Measurements from ENCODE around the gene C17orf78.
A peak's percentile ranks its signal among the peaks of the same experiment; 100 is the strongest.
"Not testable (repeated sequence)": the region's sequence is repeated elsewhere in the genome, so short reads cannot be mapped to it uniquely, and the experiment has no call there.

Gene C17orf78

GRCh38 chr17:37388266-37388665 is 12.5 kb downstream of the C17orf78 start:
- DNase-seq: no peak

DNA sequence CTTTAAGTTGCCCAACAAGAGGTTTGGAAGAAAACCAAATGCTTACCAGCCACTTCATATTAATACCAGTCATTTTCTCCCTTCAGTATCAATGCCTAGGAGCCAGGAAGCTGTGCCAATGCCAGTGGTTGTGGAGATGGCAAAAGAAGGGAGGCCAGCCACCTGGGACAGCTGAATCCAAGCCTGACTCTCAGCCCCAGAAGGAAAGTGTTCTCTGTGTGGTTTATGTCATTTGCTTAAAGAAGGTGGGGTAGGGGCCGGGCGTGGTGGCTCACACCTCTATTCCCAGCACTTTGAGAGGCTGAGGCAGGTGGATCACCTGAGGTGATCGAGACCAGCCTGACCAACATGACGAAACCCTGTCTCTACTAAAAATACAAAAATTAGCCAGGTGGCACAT is 13.4 kb downstream of the C17orf78 start:
- no peak for DNase-seq

DNA sequence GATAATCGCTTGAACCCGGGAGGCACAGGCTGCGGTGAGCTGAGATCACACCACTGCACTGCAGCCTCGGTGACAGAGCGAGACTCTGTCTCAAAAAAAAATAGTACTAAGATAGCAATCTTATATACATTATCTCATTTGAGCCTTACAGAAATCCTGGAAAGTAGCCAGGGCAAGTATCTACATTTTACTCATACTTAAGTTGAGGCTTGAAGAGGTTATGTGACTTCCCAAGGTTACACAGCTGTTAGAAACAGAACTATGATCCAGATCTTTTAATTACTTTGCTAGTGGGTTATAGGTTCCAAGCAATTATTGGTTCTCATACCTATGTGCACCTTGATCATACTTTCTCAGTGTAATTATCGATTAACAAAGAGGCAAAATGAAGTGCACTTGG is 15.4 kb downstream of the C17orf78 start:
- no peak for DNase-seq

GRCh38 chr17:37392024-37392590 is 16.3 kb downstream of the C17orf78 start:
- no peak for DNase-seq

- DNase-seq: no peak
These were observed 17.6 kb downstream of the C17orf78 start for GRCh38 chr17:37393352-37393751.

- DNase-seq: no peak
These were observed 23.5 kb downstream of the C17orf78 start for GRCh38 chr17:37399265-37399803.

DNA sequence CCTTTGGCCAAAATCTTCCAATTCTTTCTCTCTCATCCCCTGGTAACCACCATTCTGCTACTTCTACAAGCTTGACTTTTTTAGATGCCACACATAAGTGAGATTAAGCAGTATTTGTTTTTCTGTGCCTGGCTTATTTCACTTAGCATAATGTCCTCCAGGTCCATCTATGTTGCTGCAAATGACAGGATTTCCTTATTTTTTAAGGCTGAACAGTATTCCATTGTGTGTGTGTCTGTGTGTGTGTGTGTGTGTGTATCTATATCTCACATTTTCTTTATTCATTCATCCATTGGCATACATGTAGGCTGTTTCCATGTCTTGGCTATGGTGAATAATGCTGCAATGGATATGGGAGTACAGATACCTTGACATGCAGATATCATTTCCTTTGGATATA is 24.7 kb downstream of the C17orf78 start:
- DNase-seq: no peak

- DNase-seq: not testable (repeated sequence)
These were observed 29.7 kb downstream of the C17orf78 start for GRCh38 chr17:37405522-37405921.

DNA sequence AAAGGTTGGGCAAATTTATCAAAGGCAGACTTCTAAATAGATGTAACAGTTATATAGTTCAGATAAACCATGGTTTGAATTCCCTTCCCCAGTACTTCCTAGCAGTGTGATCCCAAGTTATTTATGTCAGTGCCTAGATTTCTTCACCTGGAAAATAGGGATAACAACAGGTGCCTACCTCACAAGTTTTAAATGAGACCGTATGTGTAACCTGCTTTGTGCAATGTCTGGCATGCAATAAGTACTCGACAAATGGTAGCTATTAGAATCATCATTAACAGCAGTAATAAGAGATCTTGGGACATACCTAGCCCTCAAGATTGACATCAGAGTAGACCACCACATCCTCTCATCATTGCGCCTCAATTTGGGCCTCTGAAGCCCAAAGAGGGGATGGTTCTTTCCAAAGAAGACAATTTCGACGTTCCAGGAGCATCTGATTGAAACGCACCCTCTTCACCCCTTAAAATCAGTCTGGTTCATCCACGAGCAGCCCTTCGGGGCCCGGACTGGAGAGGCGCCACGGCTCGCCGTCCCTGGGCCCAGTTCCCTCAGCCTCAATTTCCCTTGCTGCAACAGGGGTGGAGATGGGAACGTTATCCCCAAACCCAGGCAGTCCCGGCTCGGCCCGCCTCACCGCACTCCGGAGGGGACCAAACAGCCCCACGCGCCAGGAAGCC is 30.3 kb downstream of the C17orf78 start:
- DNase-seq: no peak

DNA sequence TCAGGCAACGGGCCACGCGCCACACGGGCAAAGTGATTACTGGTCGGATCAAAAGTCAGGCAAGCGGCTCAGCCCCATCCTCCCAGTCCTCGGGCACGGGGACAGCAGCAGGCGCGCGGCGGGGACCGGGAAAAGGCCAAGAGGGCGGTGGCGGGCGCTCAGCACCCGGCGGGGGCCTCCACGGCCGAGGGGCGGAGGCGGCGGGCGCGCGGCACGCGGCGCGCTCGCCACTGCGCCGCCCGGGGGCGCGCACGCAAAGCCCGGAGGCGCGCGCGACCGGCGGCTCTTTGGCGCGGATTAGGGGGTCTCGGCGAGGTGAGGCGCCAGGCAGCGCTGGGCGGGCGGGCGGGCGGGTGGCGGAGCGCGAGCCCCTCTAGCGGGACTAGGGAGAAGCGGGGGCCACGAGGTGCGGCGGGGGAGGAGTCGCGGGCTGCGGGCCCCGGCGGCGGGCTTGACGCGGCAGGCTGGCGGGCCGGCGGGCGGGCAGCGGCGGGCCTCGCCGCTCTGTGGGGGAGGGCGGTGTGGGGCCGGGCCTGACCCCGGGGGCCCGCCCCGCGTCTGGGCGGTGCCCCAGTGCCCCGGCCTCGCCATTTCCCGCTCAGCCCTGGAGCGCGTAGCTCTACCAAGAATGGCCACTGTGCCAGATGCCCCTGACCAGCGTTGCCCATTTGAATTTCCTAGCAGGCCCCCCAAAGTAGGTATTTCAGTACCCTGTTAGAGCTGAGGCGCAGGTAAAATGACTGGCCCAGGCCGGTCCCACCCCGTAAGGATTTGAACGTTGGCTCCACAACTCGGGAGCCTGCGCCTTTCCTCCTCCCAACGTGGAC is 31.1 kb downstream of the C17orf78 start, which contains the start of the genes ACACA and TADA2A:
Gene ACACA (minus strand): TSS at position 202 of the 827 bp plus-strand sequence. CDS start 537 bp downstream, outside the sequence.
Gene TADA2A (plus strand): TSS at position 252 of the 827 bp plus-strand sequence. CDS start 4,480 bp downstream, outside the sequence.
- DNase-seq: peak; percentile 79

DNA sequence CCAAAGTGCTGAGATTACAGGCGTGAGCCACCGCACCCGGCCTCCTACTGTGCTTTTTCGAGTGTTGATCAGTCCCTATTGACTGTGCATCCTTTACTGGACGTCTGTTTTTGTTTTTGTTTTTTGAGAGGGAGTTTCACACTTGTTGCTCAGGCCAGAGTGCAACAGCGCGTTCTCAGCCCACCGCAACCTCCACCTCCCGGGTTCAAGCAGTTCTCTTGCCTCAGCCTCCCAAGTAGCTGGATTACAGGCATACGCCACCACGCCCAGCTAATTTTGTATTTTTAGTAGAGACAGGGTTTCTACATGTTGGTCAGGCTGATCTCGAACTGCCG is 32.3 kb downstream of the C17orf78 start:
- not testable (repeated sequence) for DNase-seq

DNA sequence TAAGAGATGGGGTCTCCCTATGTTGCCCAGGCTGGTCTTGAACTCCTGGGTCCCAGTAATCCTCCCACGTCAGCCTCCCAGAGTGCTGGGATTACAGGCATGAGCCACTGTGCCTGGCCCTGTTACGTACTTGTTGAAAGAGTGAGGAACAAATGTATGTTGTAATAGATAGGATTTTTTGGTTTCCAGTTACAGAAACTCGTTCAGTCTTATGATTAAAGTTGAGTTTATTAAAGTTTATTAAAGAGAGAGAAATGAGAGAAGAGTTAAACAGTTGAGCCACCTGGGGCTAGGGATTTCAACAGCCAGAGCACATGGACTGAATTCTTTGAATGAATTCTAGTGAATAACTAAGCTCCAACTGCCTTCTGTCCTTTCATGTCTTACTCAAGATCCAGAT is 34.6 kb downstream of the C17orf78 start:
- no peak for DNase-seq

GRCh38 chr17:37413875-37414519 is 38.2 kb downstream of the C17orf78 start:
- no peak for DNase-seq

DNA sequence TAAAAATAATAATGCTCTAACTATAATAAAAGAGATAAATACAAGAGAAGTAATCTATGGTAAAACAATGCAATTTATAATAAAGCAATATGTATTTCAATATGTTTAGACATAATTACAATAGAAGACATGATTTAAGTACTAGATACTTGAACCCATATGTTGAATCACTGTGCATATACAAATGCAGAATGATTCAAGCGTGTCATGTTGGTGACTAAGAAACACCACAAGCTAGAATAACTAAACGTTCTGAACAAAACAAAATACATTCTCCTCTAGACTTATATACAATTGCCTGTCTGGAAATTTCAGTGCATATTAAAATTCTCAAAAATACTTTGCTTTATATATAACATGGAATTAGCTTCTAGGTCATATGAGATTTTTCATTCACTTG is 42.1 kb downstream of the C17orf78 start:
- no peak for DNase-seq

GRCh38 chr17:37422971-37423625 is 47.3 kb downstream of the C17orf78 start:
- DNase-seq: no peak

GRCh38 chr17:37425268-37425667 is 49.5 kb downstream of the C17orf78 start:
- DNase-seq: no peak

GRCh38 chr17:37429039-37429438 is 53.3 kb downstream of the C17orf78 start:
- no peak for DNase-seq

DNA sequence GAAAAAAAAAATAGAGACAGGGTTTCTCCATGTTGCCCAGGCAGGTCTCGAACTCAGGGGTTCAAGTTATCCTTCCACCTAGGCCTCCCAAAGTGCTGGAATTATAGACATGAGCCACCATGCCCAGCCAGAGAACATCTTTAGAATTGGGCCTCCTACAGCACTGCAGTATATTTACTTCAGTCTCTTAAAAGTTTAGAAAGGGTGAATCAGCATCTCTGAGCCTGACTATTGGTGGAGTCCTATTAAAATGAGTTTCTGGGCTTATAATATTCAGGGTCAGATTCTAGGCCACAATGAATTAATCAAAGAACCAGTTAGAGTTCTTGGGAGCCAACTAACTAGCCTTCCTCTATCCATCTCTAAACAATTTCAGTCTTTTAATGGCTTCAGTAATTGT is 53.7 kb downstream of the C17orf78 start:
- DNase-seq: no peak

DNA sequence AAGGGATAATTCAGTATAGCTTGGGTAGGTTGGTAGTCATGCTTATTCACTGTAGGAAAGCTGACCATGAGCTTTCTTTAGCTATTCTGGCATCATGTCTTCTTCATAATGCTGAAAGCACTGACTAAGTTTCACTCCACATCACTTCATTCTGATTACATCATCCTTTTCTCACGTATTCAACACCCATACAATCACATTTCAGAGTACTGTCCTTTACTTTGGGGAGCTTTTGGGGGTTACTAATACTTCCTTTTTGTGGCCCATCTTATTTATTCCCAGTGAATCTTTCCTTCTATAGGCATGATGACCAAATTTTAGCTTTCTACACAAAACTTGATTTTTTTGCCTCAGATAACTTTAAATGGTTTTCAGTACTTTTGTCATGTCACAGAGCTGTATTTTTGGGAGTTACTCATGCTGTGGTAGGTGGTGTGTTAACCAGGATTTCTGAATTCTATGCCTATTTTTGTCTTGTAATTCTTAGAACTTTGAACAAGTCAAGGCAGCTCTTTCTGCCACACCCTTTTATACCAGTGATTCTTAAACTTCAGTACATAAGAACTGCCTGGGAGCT is 54.4 kb downstream of the C17orf78 start:
- DNase-seq: no peak

- no peak for DNase-seq
These were observed 56.9 kb downstream of the C17orf78 start for GRCh38 chr17:37432671-37433070.

GRCh38 chr17:37438141-37438540 is 62.4 kb downstream of the C17orf78 start:
- DNase-seq: no peak

GRCh38 chr17:37440424-37440823 is 64.6 kb downstream of the C17orf78 start:
- no peak for DNase-seq
